ENCODE measurements around the gene CCDC3.

CCDC3 gene

DNA sequence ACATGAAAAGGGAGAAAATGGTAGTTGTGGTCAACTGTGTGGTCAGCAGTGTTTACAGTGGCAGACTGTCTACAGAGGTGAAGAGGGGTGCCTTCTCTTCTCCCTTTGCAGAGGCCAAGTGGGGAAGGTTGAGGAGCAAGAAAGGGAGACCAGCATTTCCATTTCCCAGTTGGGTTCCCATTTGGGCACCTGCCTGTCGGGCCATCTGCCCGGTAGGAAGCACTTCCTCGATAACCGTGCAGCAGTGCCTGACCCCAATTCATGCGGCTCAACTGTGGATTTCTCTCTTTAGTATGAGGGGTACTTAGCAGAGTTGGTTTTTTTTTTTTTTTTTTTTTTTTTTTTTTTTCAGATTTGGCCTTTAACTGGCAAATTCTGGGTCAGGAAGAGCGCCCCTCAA lies 127.0 kb downstream of the CCDC3 start:
- Histone ChIP-seq H3F3A (ENCODE audit: control insufficient read depth, insufficient read depth) (no peaks in the 10 kb centered on the region), H3K4me2 (ENCODE audit: low read length) (no peak overlapping the region), H3K4me3 (ENCODE audit: low read length) (no peak overlapping the region), H3K79me2 (ENCODE audit: control insufficient read depth, low read length) (no peaks in the 10 kb centered on the region), H4K20me1 (ENCODE audit: control insufficient read depth, insufficient read depth, low read depth, low read length) (no peaks in the 10 kb centered on the region), H3K27ac (ENCODE audit: low read depth, low read length) (no peak overlapping the region), H3K27me3 (ENCODE audit: control insufficient read depth, low read length) (peaks cover 3% of the 10 kb centered on the region; the same call in 1 of the 2 replicates), H3K36me3 (ENCODE audit: control insufficient read depth, low read length) (no peaks in the 10 kb centered on the region), H3K9me2 (replicated peaks; ENCODE audit: control insufficient read depth, low read length) (no peaks in the 10 kb centered on the region), H3K9me3 (ENCODE audit: control insufficient read depth, insufficient read depth, low read length) (0 out of 2 replicates have a peak, but pooled peaks cover 3% of the 10 kb centered on the region), H3K4me1 (ENCODE audit: control insufficient read depth, low read length) (no peaks in the 10 kb centered on the region)
- TF ChIP-seq, protein P1, sequence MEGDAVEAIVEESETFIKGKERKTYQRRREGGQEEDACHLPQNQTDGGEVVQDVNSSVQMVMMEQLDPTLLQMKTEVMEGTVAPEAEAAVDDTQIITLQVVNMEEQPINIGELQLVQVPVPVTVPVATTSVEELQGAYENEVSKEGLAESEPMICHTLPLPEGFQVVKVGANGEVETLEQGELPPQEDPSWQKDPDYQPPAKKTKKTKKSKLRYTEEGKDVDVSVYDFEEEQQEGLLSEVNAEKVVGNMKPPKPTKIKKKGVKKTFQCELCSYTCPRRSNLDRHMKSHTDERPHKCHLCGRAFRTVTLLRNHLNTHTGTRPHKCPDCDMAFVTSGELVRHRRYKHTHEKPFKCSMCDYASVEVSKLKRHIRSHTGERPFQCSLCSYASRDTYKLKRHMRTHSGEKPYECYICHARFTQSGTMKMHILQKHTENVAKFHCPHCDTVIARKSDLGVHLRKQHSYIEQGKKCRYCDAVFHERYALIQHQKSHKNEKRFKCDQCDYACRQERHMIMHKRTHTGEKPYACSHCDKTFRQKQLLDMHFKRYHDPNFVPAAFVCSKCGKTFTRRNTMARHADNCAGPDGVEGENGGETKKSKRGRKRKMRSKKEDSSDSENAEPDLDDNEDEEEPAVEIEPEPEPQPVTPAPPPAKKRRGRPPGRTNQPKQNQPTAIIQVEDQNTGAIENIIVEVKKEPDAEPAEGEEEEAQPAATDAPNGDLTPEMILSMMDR (IDR thresholded peaks at IDR 0.05; ENCODE audit: low read depth, low read length, poor library complexity, severe bottlenecking), result no peak
- TF ChIP-seq EZH2phosphoT487 (IDR thresholded peaks at IDR 0.05; ENCODE audit: borderline replicate concordance, low read length), result no peak

DNA sequence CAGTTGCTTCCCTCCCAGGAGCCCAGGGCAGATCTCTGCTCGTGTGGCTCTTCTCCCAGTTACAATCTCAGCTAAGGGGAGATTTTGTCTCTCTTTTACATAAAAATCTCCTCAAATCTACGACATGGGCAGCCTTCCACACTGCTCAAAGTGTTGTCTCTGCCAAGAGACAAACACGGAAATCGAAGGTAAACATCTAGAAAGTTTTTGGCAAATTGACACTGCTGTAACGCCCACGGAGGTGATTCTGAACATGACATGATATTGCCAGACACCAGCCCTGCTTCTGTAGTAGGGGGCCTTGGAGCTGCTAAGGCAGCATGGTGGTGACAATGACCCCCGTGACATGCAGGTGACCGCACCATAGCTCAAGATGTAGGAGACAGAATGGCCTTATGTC lies 128.3 kb downstream of the CCDC3 start:
- no peaks in the 10 kb centered on the region for H3K79me2 ChIP-seq (ENCODE audit: control insufficient read depth, low read length)
- no peak overlapping the region for H3K27ac ChIP-seq (ENCODE audit: low read depth, low read length)
- H3K4me1 ChIP-seq (ENCODE audit: control insufficient read depth, low read length), result no peaks in the 10 kb centered on the region
- no peaks in the 10 kb centered on the region; the same call in 1 of the 2 replicates for H3K27me3 ChIP-seq (ENCODE audit: control insufficient read depth, low read length)
- H3K9me2 ChIP-seq (replicated peaks; ENCODE audit: control insufficient read depth, low read length), result no peaks in the 10 kb centered on the region
- H3K4me3 ChIP-seq (ENCODE audit: low read length), result no peak overlapping the region
- no peaks in the 10 kb centered on the region for H4K20me1 ChIP-seq (ENCODE audit: control insufficient read depth, insufficient read depth, low read depth, low read length)
- no peak for TF ChIP-seq EZH2phosphoT487 (IDR thresholded peaks at IDR 0.05; ENCODE audit: borderline replicate concordance, low read length)
- TF ChIP-seq, protein P1 (IDR thresholded peaks at IDR 0.05; ENCODE audit: low read depth, low read length, poor library complexity, severe bottlenecking), result no peak
- H3K36me3 ChIP-seq (ENCODE audit: control insufficient read depth, low read length), result no peaks in the 10 kb centered on the region
- no peaks in the 10 kb centered on the region for H3K9me3 ChIP-seq (ENCODE audit: control insufficient read depth, insufficient read depth, low read length)
- H3F3A ChIP-seq (ENCODE audit: control insufficient read depth, insufficient read depth), result no peaks in the 10 kb centered on the region
- no peak overlapping the region for H3K4me2 ChIP-seq (ENCODE audit: low read length)

DNA sequence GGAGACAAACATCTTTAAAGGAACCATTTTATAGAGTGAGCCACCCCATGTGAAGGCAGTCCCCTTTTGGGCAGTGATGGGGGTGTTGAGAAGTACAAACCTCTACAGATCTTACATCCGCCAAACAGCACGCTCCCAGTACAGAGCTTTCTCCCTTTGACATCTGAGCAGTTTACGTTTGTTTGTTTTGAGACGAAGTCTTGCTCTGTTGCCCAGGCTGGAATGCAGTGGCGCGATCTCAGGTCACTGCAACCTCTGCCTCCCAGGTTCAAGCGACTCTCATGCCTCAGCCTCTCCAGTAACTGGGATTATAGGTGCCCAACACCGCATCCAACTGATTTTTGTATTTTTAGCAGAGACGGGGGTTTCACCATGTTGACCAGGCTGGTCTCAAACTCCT lies 128.9 kb downstream of the CCDC3 start:
- Histone ChIP-seq H3K4me3 (ENCODE audit: low read length) (no peak overlapping the region), H3K36me3 (ENCODE audit: control insufficient read depth, low read length) (no peaks in the 10 kb centered on the region), H3K27ac (ENCODE audit: low read depth, low read length) (no peak overlapping the region), H3K9me3 (ENCODE audit: control insufficient read depth, insufficient read depth, low read length) (no peaks in the 10 kb centered on the region), H3K27me3 (ENCODE audit: control insufficient read depth, low read length) (no peaks in the 10 kb centered on the region; the same call in 1 of the 2 replicates), H3K4me1 (ENCODE audit: control insufficient read depth, low read length) (no peaks in the 10 kb centered on the region), H3K4me2 (ENCODE audit: low read length) (no peak overlapping the region), H3K79me2 (ENCODE audit: control insufficient read depth, low read length) (no peaks in the 10 kb centered on the region), H3K9me2 (replicated peaks; ENCODE audit: control insufficient read depth, low read length) (no peaks in the 10 kb centered on the region), H3F3A (ENCODE audit: control insufficient read depth, insufficient read depth) (no peaks in the 10 kb centered on the region), H4K20me1 (ENCODE audit: control insufficient read depth, insufficient read depth, low read depth, low read length) (no peaks in the 10 kb centered on the region)
- TF ChIP-seq, protein P1 (IDR thresholded peaks at IDR 0.05; ENCODE audit: low read depth, low read length, poor library complexity, severe bottlenecking), result no peak
- no peak for TF ChIP-seq EZH2phosphoT487 (IDR thresholded peaks at IDR 0.05; ENCODE audit: borderline replicate concordance, low read length)

Measured in DOHH2 (cell line).